Measurements from ENCODE around the gene ZWILCH.

DNA sequence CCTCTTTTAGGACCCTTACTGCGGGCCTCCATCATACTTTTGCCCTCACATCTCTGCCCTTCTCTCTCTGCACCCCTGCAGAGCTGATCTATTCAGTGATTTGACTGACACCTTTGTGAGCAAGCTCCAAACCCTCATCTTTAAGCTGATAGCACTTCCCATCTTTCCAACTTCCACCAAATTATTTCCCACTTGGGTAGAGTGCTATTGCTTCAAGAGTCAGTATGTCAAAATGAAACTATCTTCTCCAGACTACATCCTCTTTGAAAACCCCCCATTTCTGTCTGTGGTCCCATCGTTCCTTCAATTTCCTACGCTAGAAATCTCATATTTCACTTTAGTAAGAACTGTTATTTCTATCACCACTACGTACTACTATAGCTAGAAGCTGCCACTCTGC, 19.7 kb downstream of the ZWILCH start:
- TF ChIP-seq, protein P1, sequence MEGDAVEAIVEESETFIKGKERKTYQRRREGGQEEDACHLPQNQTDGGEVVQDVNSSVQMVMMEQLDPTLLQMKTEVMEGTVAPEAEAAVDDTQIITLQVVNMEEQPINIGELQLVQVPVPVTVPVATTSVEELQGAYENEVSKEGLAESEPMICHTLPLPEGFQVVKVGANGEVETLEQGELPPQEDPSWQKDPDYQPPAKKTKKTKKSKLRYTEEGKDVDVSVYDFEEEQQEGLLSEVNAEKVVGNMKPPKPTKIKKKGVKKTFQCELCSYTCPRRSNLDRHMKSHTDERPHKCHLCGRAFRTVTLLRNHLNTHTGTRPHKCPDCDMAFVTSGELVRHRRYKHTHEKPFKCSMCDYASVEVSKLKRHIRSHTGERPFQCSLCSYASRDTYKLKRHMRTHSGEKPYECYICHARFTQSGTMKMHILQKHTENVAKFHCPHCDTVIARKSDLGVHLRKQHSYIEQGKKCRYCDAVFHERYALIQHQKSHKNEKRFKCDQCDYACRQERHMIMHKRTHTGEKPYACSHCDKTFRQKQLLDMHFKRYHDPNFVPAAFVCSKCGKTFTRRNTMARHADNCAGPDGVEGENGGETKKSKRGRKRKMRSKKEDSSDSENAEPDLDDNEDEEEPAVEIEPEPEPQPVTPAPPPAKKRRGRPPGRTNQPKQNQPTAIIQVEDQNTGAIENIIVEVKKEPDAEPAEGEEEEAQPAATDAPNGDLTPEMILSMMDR (conservative IDR thresholded peaks at IDR 0.05) = no peak
- TF ChIP-seq ZFX (IDR thresholded peaks at IDR 0.05) = no peak
